Breast epithelium (tissue), 4 donors: Measurements from ENCODE around the gene SPDEF. TPM values are rescaled to one million over a fixed set of nuclear protein-coding genes. Genes with fewer than 3 reads are reported as not detected.

Experiments
- DNase-seq, 2 donors: peaks; one replicate each; pipeline ENCODE4 v3.0.0-alpha.2; 2019; ENCODE audit warnings: low spot score in 2 of 2
- H3K27ac ChIP-seq, 2 donors: fragments of 200-600 bp; sonication (generic) in 1 of 2; one replicate each; pipeline ENCODE4 v1.5.1; 2016 to 2019; ENCODE audit warnings: mild to moderate bottlenecking in 1 of 2
- H3K27me3 ChIP-seq, 2 donors: fragments of 200-600 bp; sonication (generic) in 1 of 2; one replicate each; pipeline versions ENCODE4 v1.5.1 to v1.6.0; 2017 to 2019; ENCODE audit warnings: control low read depth in 1 of 2, mild to moderate bottlenecking in 1 of 2
- H3K36me3 ChIP-seq: fragments of 200-600 bp; one replicate; pipeline ENCODE4 v1.5.1; 2019
- H3K4me1 ChIP-seq, 2 donors: fragments of 200-600 bp; sonication (generic); one replicate each; pipeline ENCODE4 v1.5.1; 2016 to 2019; ENCODE audit warnings: control low read depth in 1 of 2
- H3K4me3 ChIP-seq, 3 donors: fragments of 200-600 bp; sonication (generic); 1 replicate in 2 of 3; 2 replicates in 1 of 3; pipeline ENCODE4 v1.5.1; 2016 to 2019; ENCODE audit warnings: mild to moderate bottlenecking in 3 of 3, moderate library complexity in 2 of 3
- H3K9me3 ChIP-seq, 2 donors: fragments of 200-600 bp; sonication (generic) in 1 of 2; one replicate each; pipeline ENCODE4 v1.5.1; 2016 to 2019; ENCODE audit warnings: control low read depth in 1 of 2
- CTCF ChIP-seq, 3 donors: fragments of 450-650 bp; IDR thresholded peaks; one replicate each; pipeline ENCODE4 v1.5.1; 2016 to 2017; ENCODE audit warnings: antibody characterized with exemption in 3 of 3, mild to moderate bottlenecking in 3 of 3, moderate library complexity in 3 of 3
- POLR2A ChIP-seq: fragments of 450-650 bp; IDR thresholded peaks from one replicate; pipeline ENCODE4 v1.6.1; 2016; ENCODE audit warnings: antibody characterized with exemption, mild to moderate bottlenecking, moderate library complexity
- POLR2AphosphoS5 ChIP-seq, 3 donors: sonication (generic); formaldehyde crosslinking; IDR thresholded peaks; one replicate each; pipeline ENCODE4 v1.6.1; 2017; ENCODE audit warnings: antibody characterized with exemption in 3 of 3
- intact Hi-C: fragments of 100-400 bp; cut with DNase I; formaldehyde crosslinking; loops from one replicate; pipeline ENCODE4 v1.15.1; 2023; ENCODE audit warnings: low total_unique reads
- total RNA-seq, 3 donors: library from RNA; depleted of rRNA; stranded (reverse); fragments of >200 nt; gene quantifications; one replicate each; pipeline ENCODE4 v1.1.0, GENCODE V29; 2016

SPDEF gene
- total RNA-seq, 3 donors from 2014 or later = 0.48 to 123 (median 89.0) TPM

GRCh38 chr6:34583861-34584604 lies 27.9 kb upstream of the SPDEF start:
- Histone ChIP-seq H3K9me3 (no peaks in the 10 kb centered on the region), H3K36me3 (no peaks in the 10 kb centered on the region), H3K4me3 (no peak overlapping the region), H3K4me1 (peaks cover 0 to 3% of the 10 kb centered on the region in 2 donors), H3K27me3 (no peaks in the 10 kb centered on the region), H3K27ac (no peak overlapping the region)
- intact Hi-C loops = loop anchor here (5.0 kb wide), 1 partner anchor 707 kb away; no protein-coding TSS in a partner anchor
- DNase-seq = no peak
- TF ChIP-seq CTCF (IDR thresholded peaks at IDR 0.05) = no peak
- no peak for TF ChIP-seq POLR2A
- TF ChIP-seq POLR2AphosphoS5 (IDR thresholded peaks at IDR 0.05) = no peak

- TF ChIP-seq CTCF (IDR thresholded peaks at IDR 0.05) (peak in 2 of 3 donors; percentile 9 to 15), POLR2A (no peak), POLR2AphosphoS5 (IDR thresholded peaks at IDR 0.05) (no peak)
- Histone ChIP-seq H3K9me3 (no peaks in the 10 kb centered on the region), H3K27ac (no peak overlapping the region), H3K36me3 (no peaks in the 10 kb centered on the region), H3K4me1 (peaks cover 0 to 3% of the 10 kb centered on the region in 2 donors), H3K4me3 (no peak overlapping the region), H3K27me3 (no peaks in the 10 kb centered on the region)
- DNase-seq = no peak
- intact Hi-C loops = loop anchor here (5.0 kb wide), 1 partner anchor 706 kb away; no protein-coding TSS in a partner anchor
Measured at GRCh38 chr6:34583461-34583860, 27.3 kb upstream of the SPDEF start.

- H3K9me3 ChIP-seq = no peaks in the 10 kb centered on the region
- H3K27ac ChIP-seq = peak overlapping the region in 1 of 2 donors; percentile 38
- no peak for DNase-seq
- TF ChIP-seq CTCF (IDR thresholded peaks at IDR 0.05) (no peak), POLR2A (no peak), POLR2AphosphoS5 (IDR thresholded peaks at IDR 0.05) (no peak)
- peaks cover 0 to 3% of the 10 kb centered on the region in 2 donors for H3K4me1 ChIP-seq
- no peak overlapping the region for H3K4me3 ChIP-seq
- intact Hi-C loops = loop anchor here (5.0 kb wide), 1 partner anchor 704 kb away; no protein-coding TSS in a partner anchor
- no peaks in the 10 kb centered on the region for H3K36me3 ChIP-seq
- H3K27me3 ChIP-seq = no peaks in the 10 kb centered on the region
Measured at GRCh38 chr6:34581561-34581920, 25.4 kb upstream of the SPDEF start.

GRCh38 chr6:34580707-34581560 lies 24.8 kb upstream of the SPDEF start:
- Histone ChIP-seq H3K27ac (peak overlapping the region in 1 of 2 donors; percentile 38), H3K36me3 (no peaks in the 10 kb centered on the region), H3K9me3 (no peaks in the 10 kb centered on the region), H3K27me3 (no peaks in the 10 kb centered on the region), H3K4me3 (no peak overlapping the region), H3K4me1 (peaks cover 0 to 3% of the 10 kb centered on the region in 2 donors)
- intact Hi-C loops = loop anchor here (5.0 kb wide), 1 partner anchor 704 kb away; no protein-coding TSS in a partner anchor
- DNase-seq = peak in 1 of 2 donors; percentile 30
- TF ChIP-seq POLR2A (no peak), POLR2AphosphoS5 (IDR thresholded peaks at IDR 0.05) (no peak), CTCF (IDR thresholded peaks at IDR 0.05) (no peak)
